ENCODE data around the gene ADGRG1. TPM values are rescaled to one million over a fixed set of nuclear protein-coding genes. Genes with fewer than 3 reads are reported as not detected.

ADGRG1 gene
- total RNA-seq, 4 donors from 2014 or later = 129 to 159 (median 136) TPM

DNA sequence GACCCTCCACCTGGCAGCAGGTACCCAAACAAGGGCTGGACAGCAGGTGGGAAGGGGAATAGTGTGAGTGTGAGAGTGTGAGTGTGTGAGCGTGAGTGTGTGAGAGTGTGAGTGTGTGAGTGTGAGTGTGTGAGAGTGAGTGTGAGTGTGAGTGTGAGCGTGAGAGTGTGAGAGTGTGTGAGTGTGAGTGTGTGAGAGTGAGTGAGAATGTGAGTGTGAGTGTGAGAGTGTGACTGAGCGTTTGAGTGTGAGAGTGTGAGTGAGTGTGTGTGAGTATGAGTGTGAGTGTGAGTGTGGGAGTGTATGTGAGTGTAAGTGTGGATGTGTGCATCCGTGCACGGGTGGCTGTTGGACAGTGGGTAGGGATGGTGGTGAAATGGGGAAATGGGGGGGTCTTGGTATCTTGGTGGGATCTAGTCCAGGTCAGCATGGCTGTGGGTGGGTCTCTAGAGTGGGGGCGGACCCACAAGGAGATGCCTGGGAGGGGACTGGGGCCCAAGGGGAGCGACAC lies 408 bp downstream of the ADGRG1 start:
- no peak for DNase-seq (ENCODE audit: low spot score in 2 of 2)
- H3K4me3 ChIP-seq (ENCODE audit: low read depth, poor library complexity, severe bottlenecking) = peak overlapping the region; percentile 26
- intact Hi-C loops (cut with DNase I; ENCODE audit: low total_unique reads) = no loop called here
- TF ChIP-seq, protein P1, sequence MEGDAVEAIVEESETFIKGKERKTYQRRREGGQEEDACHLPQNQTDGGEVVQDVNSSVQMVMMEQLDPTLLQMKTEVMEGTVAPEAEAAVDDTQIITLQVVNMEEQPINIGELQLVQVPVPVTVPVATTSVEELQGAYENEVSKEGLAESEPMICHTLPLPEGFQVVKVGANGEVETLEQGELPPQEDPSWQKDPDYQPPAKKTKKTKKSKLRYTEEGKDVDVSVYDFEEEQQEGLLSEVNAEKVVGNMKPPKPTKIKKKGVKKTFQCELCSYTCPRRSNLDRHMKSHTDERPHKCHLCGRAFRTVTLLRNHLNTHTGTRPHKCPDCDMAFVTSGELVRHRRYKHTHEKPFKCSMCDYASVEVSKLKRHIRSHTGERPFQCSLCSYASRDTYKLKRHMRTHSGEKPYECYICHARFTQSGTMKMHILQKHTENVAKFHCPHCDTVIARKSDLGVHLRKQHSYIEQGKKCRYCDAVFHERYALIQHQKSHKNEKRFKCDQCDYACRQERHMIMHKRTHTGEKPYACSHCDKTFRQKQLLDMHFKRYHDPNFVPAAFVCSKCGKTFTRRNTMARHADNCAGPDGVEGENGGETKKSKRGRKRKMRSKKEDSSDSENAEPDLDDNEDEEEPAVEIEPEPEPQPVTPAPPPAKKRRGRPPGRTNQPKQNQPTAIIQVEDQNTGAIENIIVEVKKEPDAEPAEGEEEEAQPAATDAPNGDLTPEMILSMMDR (IDR thresholded peaks at IDR 0.05) = peak in 1 of 3 donors; percentile 37
- no peak for TF ChIP-seq POLR2A (IDR thresholded peaks at IDR 0.05)
- WGBS, 2 donors = 50 to 55% methylated on average over 6 of the region's 7 CpGs

DNA sequence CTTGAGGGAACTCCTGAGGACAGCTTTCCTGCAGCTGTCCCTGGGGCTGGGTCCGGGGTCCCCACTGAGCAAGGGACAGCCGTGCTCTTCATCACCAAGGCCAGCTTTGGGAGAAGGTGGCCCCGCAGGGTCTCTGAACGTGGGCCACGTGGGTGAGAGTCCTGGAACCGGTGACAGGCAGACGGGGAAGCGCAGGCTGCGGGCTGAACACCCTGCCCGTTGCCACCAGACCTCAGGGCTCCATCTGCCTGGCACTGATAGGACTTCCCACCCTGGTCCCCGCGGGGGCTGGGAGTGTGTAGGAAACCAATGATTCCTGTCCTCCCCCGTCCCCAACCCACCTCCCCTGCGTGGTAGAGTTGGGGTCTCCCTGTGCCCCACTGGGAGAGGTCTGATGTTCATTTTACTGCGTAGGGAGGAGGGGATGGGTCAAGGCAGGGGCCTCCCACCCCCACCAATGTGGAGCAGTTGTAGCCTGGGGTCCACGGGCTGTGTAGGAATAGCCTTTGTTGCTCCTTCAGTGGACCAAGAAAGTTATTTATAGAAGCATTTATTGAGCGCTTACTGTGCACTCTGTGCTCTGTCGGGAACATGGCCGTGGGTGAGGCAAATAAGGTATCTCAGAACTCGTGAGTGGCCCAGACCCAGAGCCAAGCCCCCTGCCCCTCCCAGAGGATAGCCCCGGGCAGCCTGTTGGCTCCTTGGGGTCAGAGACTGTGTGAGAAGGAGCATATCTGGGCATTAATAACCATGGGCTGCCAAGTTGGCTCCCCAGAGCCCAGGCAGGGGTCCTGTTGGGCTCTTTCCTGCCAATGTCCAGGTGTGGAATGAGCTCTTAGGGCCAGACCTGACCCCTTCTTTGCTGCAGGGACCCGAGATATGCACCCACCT lies 1.3 kb downstream of the ADGRG1 start:
- no peak overlapping the region for H3K4me3 ChIP-seq (ENCODE audit: low read depth, poor library complexity, severe bottlenecking)
- TF ChIP-seq, protein P1 (IDR thresholded peaks at IDR 0.05) = no peak
- no peak for TF ChIP-seq POLR2A (IDR thresholded peaks at IDR 0.05)
- intact Hi-C loops (cut with DNase I; ENCODE audit: low total_unique reads) = no loop called here
- no peak for DNase-seq (ENCODE audit: low spot score in 2 of 2)
- WGBS, 2 donors = 55 to 57% methylated on average over 21 to 22 of the region's 22 CpGs

DNA sequence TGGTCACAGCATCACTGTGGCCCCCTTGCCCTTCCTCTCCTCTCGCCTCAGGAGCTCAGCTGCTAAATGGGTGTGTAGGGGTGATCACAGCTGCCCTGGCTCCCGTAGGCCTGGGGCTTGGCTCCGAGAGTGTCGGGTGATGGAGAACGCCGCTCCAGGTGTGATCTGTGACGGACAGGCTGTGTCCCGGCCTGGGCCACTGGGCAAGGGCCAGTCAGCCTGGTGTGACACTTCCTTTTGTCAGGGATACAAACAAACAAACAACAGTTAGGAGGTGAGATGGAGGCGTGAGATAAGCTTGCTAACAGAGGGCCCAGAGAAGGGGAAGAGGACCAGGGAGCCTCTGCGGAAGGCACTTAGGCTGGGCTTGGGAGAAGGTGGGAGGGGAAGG lies 2.0 kb downstream of the ADGRG1 start:
- no peak for DNase-seq (ENCODE audit: low spot score in 2 of 2)
- 73 to 74% methylated on average over 10 of the region's 10 CpGs for WGBS, 2 donors
- no peak for TF ChIP-seq POLR2A (IDR thresholded peaks at IDR 0.05)
- TF ChIP-seq, protein P1 (IDR thresholded peaks at IDR 0.05) = no peak
- intact Hi-C loops (cut with DNase I; ENCODE audit: low total_unique reads) = no loop called here
- H3K4me3 ChIP-seq (ENCODE audit: low read depth, poor library complexity, severe bottlenecking) = no peak overlapping the region

DNA sequence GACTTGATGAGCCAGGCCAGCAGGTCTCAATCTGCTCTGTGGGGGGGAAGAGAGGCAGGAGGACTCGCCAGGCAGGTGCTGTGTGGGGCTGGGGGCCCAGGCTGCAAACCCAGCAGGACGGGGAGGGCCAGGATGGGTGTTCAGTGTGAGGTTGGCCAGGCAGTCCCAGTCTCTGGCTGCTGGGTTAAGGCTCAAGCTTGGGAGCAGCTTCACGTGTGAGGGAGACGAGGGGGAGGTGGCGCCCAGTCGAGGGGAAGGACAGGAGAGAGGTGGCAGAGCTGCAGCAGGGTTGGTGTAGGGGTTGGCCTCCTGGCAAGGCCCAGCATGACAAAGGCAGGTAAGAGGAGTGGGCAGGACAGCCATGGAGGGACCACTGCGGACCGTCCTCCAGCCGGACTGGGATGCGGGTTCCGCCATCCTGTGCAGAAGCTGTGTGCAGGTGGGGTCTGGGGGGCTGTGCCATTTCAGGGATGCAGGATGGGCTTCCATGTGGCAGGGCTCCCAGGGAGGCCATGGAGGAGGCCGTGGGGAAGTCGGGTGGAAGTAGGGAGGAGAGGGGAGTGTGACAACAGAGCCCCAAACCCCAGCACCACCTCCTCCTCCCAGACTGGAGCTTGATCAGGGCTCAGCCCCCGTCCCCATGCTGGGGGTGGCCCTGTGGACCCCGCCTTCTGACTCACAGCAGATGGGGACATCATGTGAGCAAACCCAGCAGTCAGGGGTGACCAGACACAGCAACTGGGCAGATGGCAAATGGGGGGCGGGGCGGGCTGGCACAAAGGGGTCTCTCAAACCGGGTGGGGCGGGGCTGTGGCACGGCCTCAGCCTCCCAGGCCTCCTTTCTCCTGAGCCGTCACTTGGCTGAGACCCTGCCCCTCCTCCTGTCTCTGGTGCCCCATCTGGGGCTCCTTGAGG lies 2.8 kb downstream of the ADGRG1 start:
- WGBS, 2 donors = 66 to 72% methylated on average over 21 of the region's 21 CpGs
- no peak overlapping the region for H3K4me3 ChIP-seq (ENCODE audit: low read depth, poor library complexity, severe bottlenecking)
- no peak for DNase-seq (ENCODE audit: low spot score in 2 of 2)
- intact Hi-C loops (cut with DNase I; ENCODE audit: low total_unique reads) = no loop called here
- TF ChIP-seq POLR2A (IDR thresholded peaks at IDR 0.05) = no peak
- TF ChIP-seq, protein P1 (IDR thresholded peaks at IDR 0.05) = no peak

DNA sequence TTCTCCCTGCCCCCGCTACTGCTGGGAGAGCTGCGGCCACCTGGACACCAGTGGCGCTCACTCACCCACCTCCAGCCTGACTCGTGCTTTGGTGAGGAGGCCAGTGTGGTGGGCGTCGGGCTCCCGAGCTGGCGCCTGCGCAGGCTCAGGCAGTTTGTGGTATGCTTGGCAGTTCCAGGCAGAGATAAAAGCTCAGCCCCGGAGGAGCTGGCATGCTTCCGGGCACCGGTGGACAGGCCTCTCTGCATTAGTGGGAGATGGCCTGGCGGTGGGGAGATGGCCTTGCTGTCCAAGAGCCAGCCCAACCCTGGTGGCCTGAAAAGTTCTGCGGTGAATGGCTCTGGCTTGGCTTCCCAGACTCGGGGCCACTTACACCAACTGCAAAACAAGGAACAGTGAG lies 4.1 kb downstream of the ADGRG1 start:
- no peak for TF ChIP-seq POLR2A (IDR thresholded peaks at IDR 0.05)
- TF ChIP-seq, protein P1 (IDR thresholded peaks at IDR 0.05) = no peak
- intact Hi-C loops (cut with DNase I; ENCODE audit: low total_unique reads) = no loop called here
- no peak for DNase-seq (ENCODE audit: low spot score in 2 of 2)
- no peak overlapping the region for H3K4me3 ChIP-seq (ENCODE audit: low read depth, poor library complexity, severe bottlenecking)
- WGBS, 2 donors = 53 to 74% methylated on average over 13 to 15 of the region's 15 CpGs
